Islet of Langerhans (tissue), 1 donor: Measurements from ENCODE around the gene LRRK1.

ENCODE experiments used
- FAIRE-seq: peaks from one replicate; lab custom pipeline; 2011; peaks lifted over from hg19 to GRCh38; lab: Jason Lieb, UNC

Gene LRRK1

GRCh38 chr15:100918690-100919480 is at the start of gene LRRK1:
LRRK1 (plus strand) TSS chr15:100919357; CDS start chr15:100924633, 5,276 bp downstream.
- no peak for FAIRE-seq

- peak; percentile 61 for FAIRE-seq
Observed at GRCh38 chr15:100873029-100873677, 46.0 kb upstream of the LRRK1 start.

GRCh38 chr15:100875495-100875894 is 43.7 kb upstream of the LRRK1 start:
- no peak for FAIRE-seq

- no peak for FAIRE-seq
Observed at GRCh38 chr15:100875976-100876375, 43.2 kb upstream of the LRRK1 start.

- no peak for FAIRE-seq
Observed at GRCh38 chr15:100877551-100877950, 41.6 kb upstream of the LRRK1 start.

GRCh38 chr15:100878130-100878529 is 41.0 kb upstream of the LRRK1 start:
- FAIRE-seq, result no peak

- no peak for FAIRE-seq
Observed at GRCh38 chr15:100878648-100879047, 40.5 kb upstream of the LRRK1 start.

GRCh38 chr15:100879061-100879463 is 40.1 kb upstream of the LRRK1 start:
- no peak for FAIRE-seq

GRCh38 chr15:100879464-100880138 is 39.6 kb upstream of the LRRK1 start, which contains the start of gene ALDH1A3:
ALDH1A3 (plus strand) TSS chr15:100879831; CDS start chr15:100879908, 77 bp downstream.
- no peak for FAIRE-seq

GRCh38 chr15:100880139-100880896 is 38.8 kb upstream of the LRRK1 start:
- FAIRE-seq, result no peak

GRCh38 chr15:100880897-100881242 is 38.3 kb upstream of the LRRK1 start:
- no peak for FAIRE-seq

- FAIRE-seq, result no peak
Observed at GRCh38 chr15:100881573-100882336, 37.4 kb upstream of the LRRK1 start.

GRCh38 chr15:100885116-100885515 is 34.0 kb upstream of the LRRK1 start:
- FAIRE-seq, result no peak

- no peak for FAIRE-seq
Observed at GRCh38 chr15:100885811-100886210, 33.3 kb upstream of the LRRK1 start.

- FAIRE-seq, result no peak
Observed at GRCh38 chr15:100887211-100887913, 31.8 kb upstream of the LRRK1 start.

GRCh38 chr15:100889385-100890050 is 29.6 kb upstream of the LRRK1 start:
- no peak for FAIRE-seq

GRCh38 chr15:100890051-100890720 is 29.0 kb upstream of the LRRK1 start:
- FAIRE-seq, result no peak

GRCh38 chr15:100890850-100891249 is 28.3 kb upstream of the LRRK1 start:
- FAIRE-seq, result no peak

GRCh38 chr15:100891307-100892012 is 27.7 kb upstream of the LRRK1 start:
- FAIRE-seq, result no peak
